HepG2 (cell line): Measurements from ENCODE around the gene TIRAP. TPM values are rescaled to one million over a fixed set of nuclear protein-coding genes. Genes with fewer than 3 reads are reported as not detected.
A peak's percentile ranks its signal among the peaks of the same experiment; 100 is the strongest.

Experiments used
- ATAC-seq: fragments of 200-7000 bp; cut with Tn5 transposase; 3 replicates; pipeline ENCODE4 v1.9.1; 2020; ENCODE audit warnings: mild to moderate bottlenecking, moderate library complexity
- BruUV-seq: library from RNA; stranded (reverse); fragments of 400-500 nt; replicated peaks from 2 replicates; lab custom pipeline; 2021; lab: Mats Ljungman, UMichigan
- CTCF ChIA-PET: fragments of 300-600 bp; formaldehyde crosslinking; extraction: SDS; loops from one replicate; lab custom pipeline; 2021; ENCODE audit warnings: low total read pairs, inconsistent platforms, low intra/inter-chr PET ratio; lab: Yijun Ruan, JAX
- POLR2A ChIA-PET: fragments of 350-600 bp; sonication (Branson Sonifier 250); formaldehyde crosslinking; loops from one replicate; lab custom pipeline; 2020; ENCODE audit warnings: antibody characterized with exemption, inconsistent platforms; lab: Yijun Ruan, JAX
- DNase-seq: peaks from one replicate; pipeline ENCODE4 v3.0.0-alpha.2; 2015; ENCODE audit warnings: low spot score
- FAIRE-seq: peaks from 3 replicates; lab custom pipeline; 2011; peaks lifted over from hg19 to GRCh38; lab: Jason Lieb, UNC
- H2AFZ ChIP-seq: one replicate; pipeline ENCODE4 v1.6.1; 2011; ENCODE audit warnings: low read length, inconsistent platforms
- H3K27ac ChIP-seq: fragments of 300-600 bp; 3 replicates; pipeline ENCODE4 v1.8.0; 2011; ENCODE audit warnings: mixed run types, mild to moderate bottlenecking, mixed read lengths, low read length, inconsistent platforms; ENCODE audit not compliant: insufficient read depth; ENCODE audit errors: extremely low read length
- H3K27me3 ChIP-seq, 2 experiments: fragments of 200-600 bp in 1 of 2; 2 replicates in 1 of 2; 3 replicates in 1 of 2; pipeline versions ENCODE4 v1.6.0 to v1.8.0; 2011; ENCODE audit warnings: low read length in 2 of 2, mild to moderate bottlenecking in 2 of 2, moderate library complexity in 2 of 2, inconsistent platforms in 1 of 2; ENCODE audit not compliant: insufficient read depth in 2 of 2, control insufficient read depth in 1 of 2
- H3K36me3 ChIP-seq, 2 experiments: fragments of 200-600 bp in 1 of 2; replicated peaks in 1 of 2; 2 replicates in 1 of 2; 3 replicates in 1 of 2; pipeline versions ENCODE4 v1.5.1 to v1.8.0; 2011; ENCODE audit warnings: low read length in 2 of 2, inconsistent platforms in 1 of 2; ENCODE audit not compliant: insufficient read depth in 2 of 2, control insufficient read depth in 1 of 2
- H3K4me1 ChIP-seq: 2 replicates; pipeline ENCODE4 v1.5.1; 2012; ENCODE audit warnings: low read length, inconsistent platforms; ENCODE audit not compliant: insufficient read depth
- H3K4me2 ChIP-seq: 2 replicates; pipeline ENCODE4 v1.6.0; 2011; ENCODE audit warnings: low read depth, low read length, inconsistent platforms
- H3K4me3 ChIP-seq, 3 experiments: fragments of 200-600 bp in 1 of 3; sonication (generic), shearing (Covaris generic) in 1 of 3; replicated peaks in 1 of 3; 2 replicates each; pipeline ENCODE4 v1.5.1; 2011 to 2016; ENCODE audit warnings: low read length in 3 of 3, inconsistent platforms in 2 of 3, low read depth in 2 of 3, mild to moderate bottlenecking in 2 of 3, control low read depth in 1 of 3, mixed read lengths in 1 of 3; ENCODE audit not compliant: insufficient read depth in 1 of 3
- H3K79me2 ChIP-seq: one replicate; pipeline ENCODE4 v1.6.1; 2011; ENCODE audit warnings: low read length, inconsistent platforms; ENCODE audit not compliant: insufficient read depth
- H3K9ac ChIP-seq: 2 replicates; pipeline ENCODE4 v1.6.0; 2011; ENCODE audit warnings: mild to moderate bottlenecking, low read depth, low read length, inconsistent platforms; ENCODE audit not compliant: insufficient read depth
- H3K9me3 ChIP-seq: 2 replicates; pipeline ENCODE4 v1.5.1; 2012; ENCODE audit warnings: mild to moderate bottlenecking, low read length
- H4K20me1 ChIP-seq: 2 replicates; pipeline ENCODE4 v1.6.0; 2011; ENCODE audit warnings: inconsistent platforms, mild to moderate bottlenecking, low read length, moderate library complexity; ENCODE audit not compliant: insufficient read depth
- HNF4A ChIP-seq: sonication (generic); formaldehyde crosslinking; IDR thresholded peaks from 2 replicates; pipeline ENCODE4 v1.4.0; 2020; ENCODE audit warnings: missing genetic modification reagents
- HNRNPLL ChIP-seq: fragments of 200-400 bp; formaldehyde crosslinking; IDR thresholded peaks from 2 replicates; pipeline ENCODE4 v1.6.1; 2017; ENCODE audit warnings: mild to moderate bottlenecking, low read depth, low read length; ENCODE audit not compliant: poor library complexity, severe bottlenecking
- KAT2B ChIP-seq: fragments of 150-350 bp; IDR thresholded peaks from 2 replicates; pipeline ENCODE4 v1.6.1; 2014; ENCODE audit warnings: low read depth, low read length, borderline replicate concordance
- NFKBIZ ChIP-seq: IDR thresholded peaks from 2 replicates; pipeline ENCODE4 v1.6.1; 2018; ENCODE audit warnings: missing genetic modification reagents, missing compliant biosample characterization
- ZFP82 ChIP-seq: sonication (generic); formaldehyde crosslinking; IDR thresholded peaks from 2 replicates; pipeline ENCODE4 v1.5.1; 2020; ENCODE audit warnings: mild to moderate bottlenecking, missing genetic modification reagents, borderline replicate concordance
- ZMAT3 ChIP-seq: sonication (generic); formaldehyde crosslinking; conservative IDR thresholded peaks from 2 replicates; pipeline ENCODE4 v1.7.0; 2021; ENCODE audit warnings: missing genetic modification reagents
- WGBS: methylation state at CpG from one replicate; pipeline ENCODE4 v1.1.6; 2017; ENCODE audit warnings: low lambda C conversion rate; 5-methylcytosine and 5-hydroxymethylcytosine counted together
- in situ Hi-C: cut with HindIII; loops from 2 replicates; pipeline ENCODE4 v1.10.0; 2017; ENCODE audit warnings: low pct_unique_long_range_greater_than_20kb; ENCODE audit not compliant: extremely low pct_ligation_motif_present
- intact Hi-C: fragments of 100-400 bp; cut with micrococcal nuclease; formaldehyde crosslinking; loops from one replicate; pipeline ENCODE4 v1.10.0; 2022; ENCODE audit not compliant: unreplicated experiment
- polyA plus RNA-seq, 8 experiments: library from polyadenylated mRNA; depleted of rRNA in 3 of 8; stranded (reverse) in 7 of 8; unstranded in 1 of 8; fragments of >200 nt; fragmentation: Illumina TruSeq in 4 of 8; extraction: Trizol in 4 of 8; gene quantifications; 2 replicates each; pipeline versions ENCODE4 v1.2.1 to v1.2.3, GENCODE V29; 2011 to 2016; ENCODE audit warnings: low read depth in 4 of 8, missing spikeins in 1 of 8, mixed read lengths in 1 of 8; ENCODE audit not compliant: insufficient read depth in 1 of 8
- total RNA-seq, 5 experiments: library from RNA; depleted of rRNA; stranded (reverse); fragments of >200 nt; fragmentation: Illumina TruSeq; extraction: Trizol; gene quantifications; 2 replicates each; pipeline ENCODE4 v1.2.3, GENCODE V29; 2016; ENCODE audit warnings: low read depth in 1 of 5
- TF ChIP-seq, protein P1 (sequence below): sonication (generic); IDR thresholded peaks from 2 replicates; pipeline ENCODE4 v1.6.1; 2016; ENCODE audit warnings: low read depth, borderline replicate concordance

TIRAP gene
- total and polyA plus RNA-seq, 2 of the 13 experiments (the other 11 are each of a cell fraction or from before 2014, with no cell fraction given), result 5.4 to 5.7 TPM

DNA sequence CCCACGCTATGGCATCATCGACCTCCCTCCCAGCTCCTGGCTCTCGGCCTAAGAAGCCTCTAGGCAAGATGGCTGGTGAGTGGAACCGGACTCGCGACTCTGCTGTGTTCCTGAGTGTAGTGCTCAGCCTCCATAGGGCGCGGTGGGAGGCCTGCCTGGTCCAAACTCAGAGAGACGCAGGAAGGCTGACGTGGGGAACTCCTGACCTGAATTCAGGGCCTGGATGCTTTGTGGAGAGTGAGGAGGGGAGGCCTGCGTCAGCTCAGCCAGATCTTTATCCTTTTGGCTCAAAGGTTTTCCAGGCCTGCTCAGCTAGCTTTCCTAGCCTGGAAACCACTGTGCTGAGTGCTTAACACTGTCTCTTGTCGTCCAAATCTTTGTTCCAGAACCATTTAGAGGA lies 8.0 kb downstream of the TIRAP start (continued):
- TF ChIP-seq, protein P1, sequence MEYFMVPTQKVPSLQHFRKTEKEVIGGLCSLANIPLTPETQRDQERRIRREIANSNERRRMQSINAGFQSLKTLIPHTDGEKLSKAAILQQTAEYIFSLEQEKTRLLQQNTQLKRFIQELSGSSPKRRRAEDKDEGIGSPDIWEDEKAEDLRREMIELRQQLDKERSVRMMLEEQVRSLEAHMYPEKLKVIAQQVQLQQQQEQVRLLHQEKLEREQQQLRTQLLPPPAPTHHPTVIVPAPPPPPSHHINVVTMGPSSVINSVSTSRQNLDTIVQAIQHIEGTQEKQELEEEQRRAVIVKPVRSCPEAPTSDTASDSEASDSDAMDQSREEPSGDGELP, result no peak
- TF ChIP-seq HNF4A (CRISPR knock-in tag), result no peak
- TF ChIP-seq HNRNPLL, result no peak

DNA sequence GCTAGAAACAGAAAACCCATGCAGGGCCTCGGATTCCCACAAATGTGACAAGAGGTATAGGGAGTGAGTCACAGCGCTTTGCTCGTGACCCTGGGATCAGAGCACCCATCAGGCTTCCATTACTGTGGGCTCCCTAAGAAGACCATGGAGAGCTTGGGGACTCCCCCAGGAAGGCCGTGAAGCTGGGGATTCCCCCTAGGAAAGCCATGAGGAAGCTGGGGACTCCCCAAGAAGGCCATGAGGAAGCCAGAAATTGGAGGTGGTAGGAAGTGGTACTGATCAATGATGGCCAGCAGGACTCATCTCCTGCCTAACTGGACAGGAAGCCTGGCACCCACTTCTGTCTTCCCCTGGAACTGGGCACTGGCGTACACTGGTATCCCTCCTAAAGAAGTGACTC lies 10.8 kb downstream of the TIRAP start:
- BruUV-seq, result no TSS peak
- peaks cover 17 to 25% of the 10 kb centered on the region in 2 experiments; a peak in 4 of 5 replicates for H3K36me3 ChIP-seq
- no peaks in the 10 kb centered on the region for H3K9me3 ChIP-seq
- 93% methylated on average over 3 of the region's 5 CpGs for WGBS
- intact Hi-C loops, result no loop called here
- ChIA-PET CTCF (no interaction called here), POLR2A (interaction anchor here (1.4 kb wide), 1 partner anchor 10 kb away, joined by 7 read pairs; the partner anchor contains the start of gene DCPS)
- no peak overlapping the region for H3K9ac ChIP-seq
- H3K27ac ChIP-seq, result no peak overlapping the region
- DNase-seq, result no peak
- H2AFZ ChIP-seq, result no peak overlapping the region
- no peaks in the 10 kb centered on the region for H3K27me3 ChIP-seq
- peak; percentile 35; the same call in 2 of the 3 replicates for ATAC-seq
- H4K20me1 ChIP-seq, result no peaks in the 10 kb centered on the region
- H3K79me2 ChIP-seq, result no peaks in the 10 kb centered on the region
- H3K4me2 ChIP-seq, result no peak overlapping the region
- TF ChIP-seq ZFP82 (CRISPR knock-in tag) (no peak), ZMAT3 (CRISPR knock-in tag) (no peak), KAT2B (no peak), NFKBIZ (CRISPR knock-in tag) (no peak)
- in situ Hi-C loops, result no loop called here
- no peak overlapping the region for H3K4me3 ChIP-seq
- no peak for FAIRE-seq
- no peaks in the 10 kb centered on the region for H3K4me1 ChIP-seq
